Activated naive CD8-positive, alpha-beta T cell treated with anti-CD3 and anti-CD28 coated beads, Interleukin-2, amount 50 U/mL, for 24 hours (primary cell): ENCODE data around the gene AOPEP.
"Not testable (repeated sequence)": the region's sequence is repeated elsewhere in the genome, so short reads cannot be mapped to it uniquely, and the experiment has no call there.

Experiments used
- ATAC-seq: fragments of 150-1000 bp; cut with Tn5 transposase; one replicate; pipeline ENCODE4 v1.10.0; 2021
- DNase-seq: peaks from one replicate; pipeline ENCODE4 v3.0.0; 2021
- H3K27ac Mint-ChIP-seq: one replicate; pipeline ENCODE4 v1.8.0; 2021; ENCODE audit warnings: mild to moderate bottlenecking, mixed read lengths
- H3K27me3 Mint-ChIP-seq: one replicate; pipeline ENCODE4 v1.8.0; 2021; ENCODE audit warnings: mixed read lengths
- H3K36me3 Mint-ChIP-seq: one replicate; pipeline ENCODE4 v1.8.0; 2021; ENCODE audit warnings: low read depth, mixed read lengths
- H3K4me1 Mint-ChIP-seq: one replicate; pipeline ENCODE4 v1.8.0; 2021; ENCODE audit warnings: mixed read lengths
- H3K4me3 Mint-ChIP-seq: one replicate; pipeline ENCODE4 v1.8.0; 2021; ENCODE audit warnings: mild to moderate bottlenecking, moderate library complexity, mixed read lengths
- H3K9me3 Mint-ChIP-seq: one replicate; pipeline ENCODE4 v1.8.0; 2021; ENCODE audit warnings: mixed read lengths

Gene AOPEP

DNA sequence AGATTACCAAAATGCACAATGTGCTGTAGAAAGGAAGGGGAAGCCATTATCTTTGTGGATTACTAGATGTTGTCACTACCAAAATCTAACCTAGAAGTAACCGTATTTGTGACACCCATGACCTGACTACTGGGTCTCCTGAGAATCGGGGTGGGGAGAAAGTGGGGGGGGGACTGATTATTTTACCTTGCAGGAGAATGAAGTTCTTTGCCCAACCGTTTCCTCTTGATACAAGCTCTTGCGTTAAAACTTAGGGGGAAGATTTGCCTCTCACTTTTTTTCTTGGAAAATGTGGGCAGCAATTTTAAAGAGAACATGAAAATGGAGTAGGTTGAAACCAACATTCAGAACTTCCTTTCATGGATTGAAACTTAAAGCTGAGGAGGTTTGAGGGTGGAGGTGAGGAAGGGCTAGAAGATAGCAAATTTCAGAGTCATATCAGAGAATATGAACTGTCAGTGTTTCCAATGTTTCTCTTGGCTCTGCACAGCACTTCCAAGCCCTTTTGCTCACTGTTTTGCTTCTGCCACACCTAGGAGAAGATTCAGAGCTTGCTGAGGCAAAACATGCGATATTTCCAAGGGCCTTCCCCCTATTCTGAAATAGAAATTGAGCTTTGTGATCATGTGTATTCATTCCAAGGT lies 280.8 kb downstream of the AOPEP start:
- Mint-ChIP-seq H3K4me1 (peaks cover 29% of the 10 kb centered on the region), H3K9me3 (no peaks in the 10 kb centered on the region), H3K36me3 (no peaks in the 10 kb centered on the region), H3K4me3 (no peak overlapping the region), H3K27ac (no peak overlapping the region), H3K27me3 (peaks cover 31% of the 10 kb centered on the region)
- ATAC-seq (peak; percentile 65), DNase-seq (no peak)

DNA sequence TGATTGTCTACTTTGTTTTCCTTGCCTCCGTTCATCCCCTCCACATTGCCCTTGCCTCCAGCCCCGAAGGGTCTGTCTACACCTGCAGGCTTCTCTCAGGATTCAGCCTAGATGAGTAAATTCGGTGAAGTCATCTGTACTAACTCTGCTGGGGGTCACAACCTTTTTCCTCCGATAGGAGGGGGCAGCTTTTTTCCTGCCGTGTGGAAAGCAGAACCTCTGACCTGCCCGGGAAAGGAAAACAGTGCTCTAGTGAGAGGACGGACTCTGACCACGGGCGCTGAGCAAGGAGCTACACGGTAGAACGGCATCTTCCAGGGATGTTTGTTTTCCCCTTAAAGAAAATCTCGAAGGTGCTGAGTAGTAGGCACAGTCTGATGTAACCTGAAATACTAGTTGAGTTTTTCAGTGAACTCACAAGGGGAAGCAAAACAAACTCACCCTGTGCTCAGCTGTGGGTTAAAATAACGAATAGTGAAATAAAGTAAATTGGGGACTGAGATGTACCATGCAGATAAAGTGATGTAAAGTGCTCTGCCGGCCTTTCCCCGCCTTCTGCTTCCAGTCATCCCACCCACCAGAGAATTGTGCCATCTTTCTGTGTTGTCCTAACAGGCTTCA lies 281.8 kb downstream of the AOPEP start:
- no peak for DNase-seq

DNA sequence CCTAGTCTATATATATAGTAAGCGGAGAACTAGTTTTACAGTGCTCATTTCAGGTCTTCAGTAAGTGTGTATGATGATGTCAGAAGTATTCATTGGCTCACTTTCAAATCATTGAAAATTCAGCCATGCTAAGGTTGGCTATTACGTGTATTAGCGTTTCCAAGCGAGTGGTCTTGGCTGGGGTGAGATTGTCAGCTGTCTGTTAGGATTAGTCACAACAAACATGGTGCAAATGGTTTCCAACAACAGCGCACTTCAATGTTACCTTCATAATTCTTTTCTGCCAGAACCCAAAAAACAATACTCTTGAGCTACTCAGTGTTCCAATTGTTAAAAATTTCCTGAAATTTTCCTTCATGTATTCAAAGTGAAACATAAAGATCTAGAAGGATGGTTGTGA lies 283.0 kb downstream of the AOPEP start:
- no peak overlapping the region for H3K4me3 Mint-ChIP-seq
- H3K9me3 Mint-ChIP-seq: no peaks in the 10 kb centered on the region
- peaks cover 14% of the 10 kb centered on the region for H3K27me3 Mint-ChIP-seq
- DNase-seq (no peak), ATAC-seq (no peak)
- H3K4me1 Mint-ChIP-seq: peaks cover 24% of the 10 kb centered on the region
- H3K36me3 Mint-ChIP-seq: no peaks in the 10 kb centered on the region
- no peak overlapping the region for H3K27ac Mint-ChIP-seq

More for the DNA sequence above, 281.8 kb downstream of the AOPEP start:
- Mint-ChIP-seq H3K36me3 (no peaks in the 10 kb centered on the region), H3K27ac (no peak overlapping the region), H3K9me3 (no peaks in the 10 kb centered on the region), H3K4me3 (no peak overlapping the region), H3K4me1 (peaks cover 29% of the 10 kb centered on the region), H3K27me3 (peaks cover 22% of the 10 kb centered on the region)
- no peak for ATAC-seq

DNA sequence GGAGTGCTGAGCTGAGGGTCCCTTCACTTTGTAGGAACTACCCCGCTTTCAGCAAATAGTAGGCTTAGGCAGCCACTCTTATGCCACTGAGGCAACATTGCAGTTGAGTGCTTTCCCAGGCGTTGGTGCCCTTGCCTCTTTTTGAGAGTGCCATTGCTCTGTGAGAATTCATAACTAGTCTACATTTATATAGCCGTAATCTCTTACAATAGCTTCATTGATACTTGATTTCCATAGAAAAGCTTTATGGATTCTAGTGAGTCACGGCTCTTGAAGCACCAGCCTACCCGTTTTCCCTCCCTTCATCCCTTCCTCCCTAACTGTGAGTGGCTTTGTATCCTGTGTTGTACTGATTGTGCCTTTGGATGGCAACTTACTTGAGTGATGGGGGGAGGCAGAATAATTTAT lies 283.9 kb downstream of the AOPEP start:
- Mint-ChIP-seq H3K4me1 (peaks cover 23% of the 10 kb centered on the region), H3K9me3 (no peaks in the 10 kb centered on the region), H3K27me3 (peaks cover 12% of the 10 kb centered on the region), H3K36me3 (no peaks in the 10 kb centered on the region), H3K27ac (no peak overlapping the region), H3K4me3 (no peak overlapping the region)
- ATAC-seq (no peak), DNase-seq (no peak)

DNA sequence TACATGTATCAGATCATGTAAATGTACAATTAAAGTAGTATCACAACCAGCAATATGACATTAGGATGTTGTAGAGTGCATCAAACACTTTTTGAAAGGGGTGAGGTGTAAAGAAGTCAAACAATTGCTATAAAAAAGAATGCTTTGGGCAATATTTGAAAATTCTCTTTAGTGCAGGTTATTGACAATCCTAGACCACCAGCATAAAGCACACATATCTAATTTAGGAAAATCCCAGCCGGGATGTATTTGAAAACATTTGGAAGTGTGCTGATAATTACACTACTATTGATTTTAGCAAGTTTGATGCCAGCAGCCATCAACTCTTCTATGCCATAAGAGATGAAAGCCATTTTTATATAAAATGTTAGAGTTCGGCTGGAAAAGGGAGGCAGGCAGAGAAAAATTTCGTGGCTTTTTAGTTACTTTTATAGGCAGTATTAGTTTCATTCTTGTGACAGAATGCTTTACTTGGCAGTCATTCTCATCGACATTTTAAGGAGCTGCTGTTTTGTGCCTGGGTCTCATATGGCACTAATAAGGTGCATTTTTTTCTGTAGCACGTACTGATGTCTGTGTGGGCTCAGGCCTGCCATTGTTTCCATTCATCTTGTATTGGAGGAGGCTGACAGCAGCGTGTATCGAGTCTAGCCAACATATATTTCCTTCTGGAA lies 285.7 kb downstream of the AOPEP start:
- Mint-ChIP-seq H3K4me3 (no peak overlapping the region), H3K36me3 (no peaks in the 10 kb centered on the region), H3K27ac (no peak overlapping the region), H3K9me3 (no peaks in the 10 kb centered on the region), H3K4me1 (peaks cover 13% of the 10 kb centered on the region), H3K27me3 (no peaks in the 10 kb centered on the region)
- ATAC-seq (no peak), DNase-seq (no peak)

DNA sequence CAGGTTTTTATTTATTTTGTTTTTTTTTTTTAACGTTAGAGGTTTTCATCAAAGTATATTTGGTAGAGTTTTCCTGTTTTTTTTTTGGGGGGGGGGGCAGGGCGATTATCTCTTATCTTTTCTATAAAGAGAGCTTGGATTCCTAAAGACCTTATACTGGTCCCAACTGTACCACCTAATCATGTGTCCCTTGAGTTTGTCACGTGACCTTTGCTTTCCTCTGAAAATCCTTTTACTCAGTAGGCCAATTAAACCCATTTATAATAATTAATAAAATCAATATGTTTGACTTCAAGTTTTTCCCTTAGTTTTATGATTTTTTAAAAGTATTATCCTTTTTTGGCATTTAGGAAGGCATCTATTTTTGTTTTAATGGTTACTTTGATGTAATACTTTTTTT lies 286.4 kb downstream of the AOPEP start:
- Mint-ChIP-seq H3K36me3 (no peaks in the 10 kb centered on the region), H3K9me3 (no peaks in the 10 kb centered on the region), H3K4me1 (peaks cover 6% of the 10 kb centered on the region), H3K4me3 (no peak overlapping the region), H3K27ac (no peak overlapping the region), H3K27me3 (no peaks in the 10 kb centered on the region)
- DNase-seq: no peak
- ATAC-seq: no peak

DNA sequence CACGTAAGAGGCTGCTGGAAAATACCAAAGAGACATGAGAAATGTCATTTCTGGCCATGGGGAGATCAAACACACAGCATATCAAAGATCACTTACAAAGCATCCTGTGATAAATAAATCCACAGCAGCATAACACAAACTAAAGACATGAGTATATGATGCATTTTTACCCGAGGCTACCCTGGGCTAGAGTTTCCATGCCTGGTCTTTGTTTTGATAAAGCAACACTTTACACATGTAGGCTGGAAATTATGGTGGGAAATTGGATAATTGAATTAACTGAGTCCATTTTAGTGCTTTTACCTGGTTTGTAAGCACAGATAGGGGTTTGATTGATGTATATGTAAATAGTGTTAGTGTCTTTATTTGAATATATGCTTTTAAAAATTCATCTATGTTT lies 288.4 kb downstream of the AOPEP start:
- Mint-ChIP-seq H3K36me3 (peaks cover 5% of the 10 kb centered on the region), H3K27ac (no peak overlapping the region), H3K4me3 (no peak overlapping the region), H3K9me3 (no peaks in the 10 kb centered on the region), H3K27me3 (no peaks in the 10 kb centered on the region), H3K4me1 (peaks cover 2% of the 10 kb centered on the region)
- no peak for ATAC-seq
- no peak for DNase-seq

DNA sequence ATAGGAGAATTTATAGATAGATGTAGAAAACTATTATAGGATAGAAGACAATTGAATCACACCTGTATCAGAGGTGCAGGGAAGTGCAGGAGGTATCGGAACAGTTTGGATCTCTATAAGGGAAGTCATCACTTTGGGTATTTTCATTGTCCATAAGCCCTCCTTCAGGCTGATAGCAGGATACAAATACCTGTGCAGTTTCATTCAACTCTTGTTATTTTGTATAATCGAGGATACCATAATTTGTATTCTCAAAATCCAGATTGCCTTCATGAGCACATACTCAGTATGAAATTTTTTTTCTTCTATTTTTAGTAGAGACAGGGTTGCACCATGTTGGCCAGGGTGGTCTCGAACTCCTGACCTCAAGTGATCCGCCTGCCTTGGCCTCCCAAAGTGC lies 289.1 kb downstream of the AOPEP start:
- Mint-ChIP-seq H3K9me3 (no peaks in the 10 kb centered on the region), H3K27me3 (no peaks in the 10 kb centered on the region), H3K36me3 (peaks cover 9% of the 10 kb centered on the region), H3K27ac (no peak overlapping the region), H3K4me3 (no peak overlapping the region), H3K4me1 (peaks cover 2% of the 10 kb centered on the region)
- ATAC-seq (no peak), DNase-seq (no peak)

DNA sequence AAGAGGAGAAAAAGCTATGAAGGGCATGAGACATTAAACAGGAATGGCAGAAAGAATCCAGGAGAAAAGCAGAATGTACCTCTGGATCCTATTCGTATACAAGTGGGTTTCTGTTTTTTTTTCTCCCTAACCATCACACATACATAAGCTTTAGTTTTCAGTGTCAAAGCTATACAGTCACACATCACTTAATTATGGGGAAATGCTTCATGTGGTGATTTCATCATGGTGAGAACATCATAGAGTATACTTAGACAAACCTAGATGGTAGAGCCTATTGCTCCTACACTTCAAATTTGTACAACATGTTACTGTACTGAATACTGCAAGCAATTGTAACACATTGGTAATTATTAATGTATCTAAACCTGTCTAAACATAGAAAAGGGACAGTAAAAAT lies 290.6 kb downstream of the AOPEP start:
- no peak overlapping the region for H3K4me3 Mint-ChIP-seq
- peaks cover 9% of the 10 kb centered on the region for H3K36me3 Mint-ChIP-seq
- ATAC-seq (no peak), DNase-seq (no peak)
- no peaks in the 10 kb centered on the region for H3K9me3 Mint-ChIP-seq
- H3K27me3 Mint-ChIP-seq: no peaks in the 10 kb centered on the region
- H3K4me1 Mint-ChIP-seq: peaks cover 2% of the 10 kb centered on the region
- H3K27ac Mint-ChIP-seq: no peak overlapping the region

DNA sequence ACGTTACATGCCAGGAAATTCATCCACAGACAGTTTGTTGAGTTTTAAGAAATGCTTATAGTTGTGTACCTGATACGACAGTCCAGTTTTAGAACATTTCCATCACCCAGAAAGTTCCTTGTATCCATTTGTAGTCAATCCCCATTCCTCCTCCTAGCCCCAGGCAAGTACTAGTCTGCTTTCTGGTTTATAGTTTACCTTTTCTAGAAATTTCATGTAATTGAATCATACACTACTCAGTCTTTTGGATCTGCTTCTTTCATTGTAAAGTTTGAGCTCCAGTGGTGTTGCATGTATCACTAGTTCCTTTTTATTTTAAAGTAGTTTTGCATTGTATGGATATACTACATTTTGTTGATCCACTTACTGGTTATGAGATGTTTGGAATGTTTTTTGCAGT lies 291.2 kb downstream of the AOPEP start:
- H3K36me3 Mint-ChIP-seq: peaks cover 9% of the 10 kb centered on the region
- no peak overlapping the region for H3K27ac Mint-ChIP-seq
- ATAC-seq: no peak
- no peak for DNase-seq
- H3K4me1 Mint-ChIP-seq: peaks cover 2% of the 10 kb centered on the region
- no peaks in the 10 kb centered on the region for H3K27me3 Mint-ChIP-seq
- H3K9me3 Mint-ChIP-seq: no peaks in the 10 kb centered on the region
- H3K4me3 Mint-ChIP-seq: no peak overlapping the region

DNA sequence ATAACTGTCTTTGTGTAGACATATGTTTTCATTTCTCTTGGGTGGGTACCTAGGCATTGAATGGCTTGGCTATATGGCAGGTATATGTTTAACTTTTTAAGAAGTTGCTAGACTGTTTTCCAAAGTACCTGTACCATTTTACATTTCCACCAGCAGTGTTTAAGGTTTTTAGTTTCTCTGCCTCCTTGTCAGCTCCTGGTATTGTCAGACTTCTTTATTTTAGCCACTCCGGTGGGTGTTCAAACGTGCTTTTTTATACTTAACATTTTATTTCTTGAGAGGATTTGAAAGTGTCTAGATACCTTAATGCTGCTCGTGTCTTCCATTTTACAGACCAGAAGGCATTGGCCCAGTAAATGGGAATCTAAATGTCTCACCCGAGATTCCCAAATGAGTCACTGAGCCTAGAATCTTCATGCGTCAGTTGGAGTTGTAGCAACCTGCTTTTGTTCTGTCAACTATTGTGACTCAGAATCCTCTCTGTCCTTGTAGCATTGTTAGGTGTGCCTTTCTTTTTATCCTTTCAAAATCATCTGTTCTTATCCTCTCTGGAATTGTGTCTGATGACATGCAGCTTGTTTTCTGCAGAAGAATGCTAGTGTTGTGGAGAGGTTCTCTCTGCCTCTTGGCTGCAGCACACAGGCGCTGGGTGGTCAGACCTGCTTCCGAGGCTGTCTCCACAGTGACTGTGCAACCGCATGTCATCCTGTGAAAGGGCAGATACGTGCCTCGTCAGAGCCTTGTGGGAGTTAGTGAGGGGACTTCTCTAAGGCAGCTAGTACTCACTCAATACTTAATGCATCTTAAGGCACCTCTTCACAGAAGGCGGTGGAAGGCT lies 291.8 kb downstream of the AOPEP start:
- Mint-ChIP-seq H3K9me3 (no peaks in the 10 kb centered on the region), H3K27me3 (no peaks in the 10 kb centered on the region), H3K27ac (no peak overlapping the region), H3K36me3 (peaks cover 9% of the 10 kb centered on the region), H3K4me3 (no peak overlapping the region), H3K4me1 (peaks cover 2% of the 10 kb centered on the region)
- DNase-seq (peak; percentile 22), ATAC-seq (peak; percentile 84)

DNA sequence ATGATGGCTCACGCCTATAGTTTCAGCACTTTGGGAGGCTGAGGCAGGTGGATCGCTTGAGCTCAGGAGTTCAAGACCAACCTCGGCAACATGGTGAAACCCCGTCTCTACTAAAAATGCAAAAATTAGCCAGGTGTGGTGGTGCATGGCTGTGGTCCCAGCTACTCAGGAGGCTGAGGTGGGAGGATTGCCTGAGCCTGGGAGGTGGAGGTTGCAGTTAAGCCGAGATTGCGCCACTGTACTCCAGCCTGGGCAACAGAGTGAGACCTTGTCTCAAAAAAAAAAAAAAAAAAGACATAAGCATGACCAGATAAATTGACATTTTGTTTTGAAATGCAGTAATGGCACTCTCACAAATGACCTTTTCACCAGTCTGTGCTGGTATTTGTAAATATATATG lies 294.1 kb downstream of the AOPEP start:
- not testable (repeated sequence) for H3K4me3 Mint-ChIP-seq, ATAC-seq, H3K36me3 Mint-ChIP-seq, H3K27ac Mint-ChIP-seq, DNase-seq, H3K9me3 Mint-ChIP-seq, H3K27me3 Mint-ChIP-seq, H3K4me1 Mint-ChIP-seq

DNA sequence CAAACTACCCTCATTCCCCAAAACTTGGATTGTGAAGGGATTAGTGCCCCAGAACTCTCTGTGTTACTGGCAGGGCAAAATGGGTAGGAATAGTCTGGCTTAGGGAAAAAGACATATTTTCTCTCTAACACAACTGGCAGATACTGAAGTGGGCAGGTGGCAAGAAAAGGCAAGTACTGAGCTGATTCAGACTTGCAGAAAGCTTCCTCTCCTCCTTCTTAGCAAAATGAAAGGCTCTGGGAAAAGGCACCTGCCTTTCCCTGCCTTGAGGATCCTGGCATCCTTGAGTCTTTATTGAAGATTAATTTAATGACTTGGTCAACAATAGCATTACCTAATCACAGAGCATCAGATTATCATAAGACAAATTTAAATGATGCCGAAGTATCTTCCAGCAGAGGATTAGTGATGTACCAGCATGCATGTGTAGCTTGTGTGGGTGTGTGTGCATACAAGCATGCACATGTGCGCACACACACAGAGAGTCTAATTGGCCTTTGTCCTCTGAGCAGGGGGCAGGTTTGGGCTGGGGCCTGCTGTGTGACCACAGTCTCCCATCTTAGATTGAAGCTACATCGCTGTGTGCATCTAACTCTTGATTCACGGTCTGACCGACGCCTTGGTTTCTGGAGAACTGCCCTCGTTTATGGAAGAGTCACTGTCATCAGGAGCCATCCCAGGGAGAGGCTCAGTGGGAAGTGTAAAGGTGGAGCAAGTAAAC lies 294.8 kb downstream of the AOPEP start:
- Mint-ChIP-seq H3K4me3 (no peak overlapping the region), H3K4me1 (peaks cover 2% of the 10 kb centered on the region), H3K27me3 (no peaks in the 10 kb centered on the region), H3K36me3 (peaks cover 9% of the 10 kb centered on the region), H3K27ac (no peak overlapping the region), H3K9me3 (no peaks in the 10 kb centered on the region)
- DNase-seq (no peak), ATAC-seq (no peak)

DNA sequence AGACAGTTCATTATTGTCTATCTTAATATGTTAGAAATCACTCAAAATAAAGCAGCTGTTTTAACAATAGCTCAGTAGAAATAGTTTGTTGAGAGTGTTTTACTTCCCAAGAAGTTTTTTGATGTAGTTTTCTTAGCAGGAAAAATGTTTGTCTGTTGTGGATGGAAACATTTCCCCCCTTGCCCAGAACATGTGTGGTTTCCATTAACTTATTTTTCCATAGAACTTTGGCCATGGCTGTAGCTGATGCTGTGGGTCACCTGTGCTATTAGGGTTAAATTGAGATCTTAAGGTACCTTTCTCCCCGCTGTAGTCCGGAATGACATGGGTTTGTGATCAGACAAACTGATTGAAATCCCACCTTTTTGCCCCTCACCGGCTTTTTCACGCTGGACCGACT lies 296.2 kb downstream of the AOPEP start:
- Mint-ChIP-seq H3K27me3 (no peaks in the 10 kb centered on the region), H3K9me3 (no peaks in the 10 kb centered on the region), H3K4me3 (no peak overlapping the region), H3K4me1 (peaks cover 2% of the 10 kb centered on the region), H3K36me3 (peaks cover 9% of the 10 kb centered on the region), H3K27ac (no peak overlapping the region)
- ATAC-seq: no peak
- no peak for DNase-seq
